NB4 (cell line): ENCODE measurements around the gene PLA2G2C.

Source experiments
- DNase-seq: peaks from one replicate; pipeline ENCODE4 v3.0.0; 2010; ENCODE audit warnings: low read depth
- H3K4me3 ChIP-seq: one replicate; pipeline ENCODE4 v1.5.1; 2011; ENCODE audit warnings: mild to moderate bottlenecking, low read depth, low read length, moderate library complexity
- MYC ChIP-seq: IDR thresholded peaks from 2 replicates; pipeline ENCODE4 v1.6.1; 2011; ENCODE audit warnings: low read depth, low read length
- POLR2A ChIP-seq: IDR thresholded peaks from 2 replicates; pipeline ENCODE4 v1.6.1; 2011; ENCODE audit warnings: mild to moderate bottlenecking; ENCODE audit not compliant: insufficient read length; ENCODE audit errors: extremely low read depth
- TF ChIP-seq, protein P1 (sequence below): IDR thresholded peaks from one replicate; pipeline ENCODE4 v1.5.1; 2012; ENCODE audit warnings: low read depth, low read length
- TF ChIP-seq, protein P2 (sequence below): IDR thresholded peaks from 2 replicates; pipeline ENCODE4 v1.6.1; 2011; ENCODE audit warnings: low read depth, low read length

PLA2G2C gene

DNA sequence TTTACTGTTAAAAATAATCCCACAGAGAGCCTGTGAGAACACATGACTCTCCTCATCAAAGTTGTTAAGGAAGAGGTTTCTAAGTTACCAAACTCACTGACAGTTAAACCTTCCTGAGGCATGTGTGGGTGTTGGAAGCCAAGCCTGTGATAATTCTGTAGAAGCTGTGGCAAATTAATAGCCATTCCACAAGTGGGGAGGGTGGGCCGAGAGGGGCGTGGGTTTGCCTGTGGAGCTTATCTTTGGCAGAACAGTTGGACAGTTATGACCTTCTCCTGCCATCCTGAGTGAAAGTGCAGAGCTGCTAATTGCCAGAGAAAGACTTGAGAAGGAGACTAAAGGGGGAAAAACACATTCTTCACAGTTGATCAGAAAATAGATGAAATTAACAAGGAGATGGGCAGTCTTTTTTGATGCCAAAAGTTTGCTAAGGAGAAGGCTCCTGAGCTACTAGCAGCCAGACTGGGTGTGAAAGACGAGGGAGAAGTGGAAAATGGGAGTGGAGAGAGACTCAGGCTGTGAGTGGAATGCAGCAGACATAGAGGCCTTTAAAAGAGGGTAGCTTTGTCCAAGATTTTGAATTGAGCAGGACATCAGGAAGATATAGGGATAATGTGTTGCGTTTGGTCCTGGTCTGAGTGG is 1.6 kb upstream of the PLA2G2C start:
- DNase-seq, result peak; percentile 46
- TF ChIP-seq POLR2A, result no peak
- TF ChIP-seq, protein P1, sequence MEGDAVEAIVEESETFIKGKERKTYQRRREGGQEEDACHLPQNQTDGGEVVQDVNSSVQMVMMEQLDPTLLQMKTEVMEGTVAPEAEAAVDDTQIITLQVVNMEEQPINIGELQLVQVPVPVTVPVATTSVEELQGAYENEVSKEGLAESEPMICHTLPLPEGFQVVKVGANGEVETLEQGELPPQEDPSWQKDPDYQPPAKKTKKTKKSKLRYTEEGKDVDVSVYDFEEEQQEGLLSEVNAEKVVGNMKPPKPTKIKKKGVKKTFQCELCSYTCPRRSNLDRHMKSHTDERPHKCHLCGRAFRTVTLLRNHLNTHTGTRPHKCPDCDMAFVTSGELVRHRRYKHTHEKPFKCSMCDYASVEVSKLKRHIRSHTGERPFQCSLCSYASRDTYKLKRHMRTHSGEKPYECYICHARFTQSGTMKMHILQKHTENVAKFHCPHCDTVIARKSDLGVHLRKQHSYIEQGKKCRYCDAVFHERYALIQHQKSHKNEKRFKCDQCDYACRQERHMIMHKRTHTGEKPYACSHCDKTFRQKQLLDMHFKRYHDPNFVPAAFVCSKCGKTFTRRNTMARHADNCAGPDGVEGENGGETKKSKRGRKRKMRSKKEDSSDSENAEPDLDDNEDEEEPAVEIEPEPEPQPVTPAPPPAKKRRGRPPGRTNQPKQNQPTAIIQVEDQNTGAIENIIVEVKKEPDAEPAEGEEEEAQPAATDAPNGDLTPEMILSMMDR, result no peak
- no peak for TF ChIP-seq MYC
- TF ChIP-seq, protein P2, sequence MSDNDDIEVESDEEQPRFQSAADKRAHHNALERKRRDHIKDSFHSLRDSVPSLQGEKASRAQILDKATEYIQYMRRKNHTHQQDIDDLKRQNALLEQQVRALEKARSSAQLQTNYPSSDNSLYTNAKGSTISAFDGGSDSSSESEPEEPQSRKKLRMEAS, result no peak
- no peak overlapping the region for H3K4me3 ChIP-seq

DNA sequence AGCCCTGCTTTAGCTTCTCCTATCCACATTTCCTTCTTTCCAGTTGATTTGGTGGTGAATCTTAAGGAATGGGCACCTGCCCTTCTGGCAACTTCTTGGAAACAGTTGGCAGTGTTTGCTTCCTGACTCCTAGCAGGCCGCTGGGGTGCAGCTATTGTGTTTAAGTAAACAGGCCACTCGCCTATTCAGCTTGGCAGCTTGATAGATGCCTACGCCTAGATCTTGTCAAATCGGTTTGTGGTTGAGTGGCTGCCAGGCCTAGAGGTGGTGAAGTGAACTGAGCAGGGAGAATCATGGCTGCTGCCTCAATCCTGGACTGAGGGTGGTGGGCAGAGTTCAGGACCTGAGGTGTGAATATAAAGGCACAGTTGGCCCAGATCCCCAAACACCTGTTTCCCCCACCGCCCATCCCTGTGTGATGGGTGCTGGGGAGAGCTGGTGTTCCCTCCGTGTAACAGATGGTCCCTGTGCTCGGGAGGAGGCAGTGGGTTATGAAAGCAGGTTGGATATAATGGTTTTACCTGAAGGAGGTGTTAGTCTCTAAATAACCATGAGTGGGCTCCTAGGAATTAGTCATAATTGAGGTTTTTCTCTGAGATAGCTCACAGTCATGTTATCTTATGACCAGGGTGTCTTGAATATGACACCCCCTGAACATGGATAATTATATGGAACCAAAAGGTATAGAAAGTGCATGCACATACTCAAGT is 940 bp upstream of the PLA2G2C start:
- TF ChIP-seq, protein P2, result no peak
- TF ChIP-seq, protein P1, result no peak
- TF ChIP-seq MYC (no peak), POLR2A (no peak)
- DNase-seq, result no peak
- H3K4me3 ChIP-seq, result no peak overlapping the region

DNA sequence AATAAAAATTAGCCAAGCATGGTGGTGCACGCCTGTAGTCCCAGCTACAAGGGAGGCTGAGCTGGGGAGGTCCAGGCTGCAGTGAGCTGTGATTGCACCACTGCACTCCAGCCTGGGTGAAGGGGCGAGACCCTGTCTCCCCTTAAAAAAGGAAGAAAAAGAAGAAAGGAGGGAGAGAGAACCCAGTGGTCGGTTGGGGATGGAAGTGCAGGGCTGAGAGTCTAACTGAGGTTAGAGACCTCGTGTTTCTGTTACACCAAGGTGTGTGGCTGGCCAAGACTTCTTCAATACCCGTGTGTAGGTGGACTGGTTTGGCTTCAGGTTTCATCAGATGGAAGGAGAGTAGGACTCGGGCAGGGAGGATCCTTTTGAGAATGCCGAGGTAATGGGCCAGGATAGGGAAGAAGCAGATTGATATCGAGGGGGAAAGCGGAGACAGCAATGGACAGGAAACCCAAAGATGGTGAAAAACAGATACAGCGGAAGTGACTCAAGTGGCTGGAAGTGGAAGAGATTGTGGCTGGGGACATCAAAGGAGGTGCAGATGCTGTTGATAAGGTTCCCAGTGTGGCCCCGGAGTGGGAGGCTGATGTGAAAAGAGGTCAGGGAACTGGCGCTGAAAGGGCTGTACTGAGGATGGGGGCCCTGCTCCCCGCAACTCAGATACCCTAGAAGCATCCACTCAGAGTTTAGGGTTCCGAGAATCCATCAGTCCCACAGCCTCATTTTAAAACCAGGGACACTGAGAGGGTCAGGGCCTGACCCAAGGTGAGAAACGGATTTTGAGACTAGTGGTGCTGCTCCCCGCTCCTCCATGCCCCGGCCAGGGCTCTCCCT is 1.1 kb downstream of the PLA2G2C start:
- no peak for TF ChIP-seq POLR2A
- no peak for TF ChIP-seq MYC
- TF ChIP-seq, protein P1, result no peak
- TF ChIP-seq, protein P2, result no peak
- DNase-seq, result peak; percentile 78
- no peak overlapping the region for H3K4me3 ChIP-seq

DNA sequence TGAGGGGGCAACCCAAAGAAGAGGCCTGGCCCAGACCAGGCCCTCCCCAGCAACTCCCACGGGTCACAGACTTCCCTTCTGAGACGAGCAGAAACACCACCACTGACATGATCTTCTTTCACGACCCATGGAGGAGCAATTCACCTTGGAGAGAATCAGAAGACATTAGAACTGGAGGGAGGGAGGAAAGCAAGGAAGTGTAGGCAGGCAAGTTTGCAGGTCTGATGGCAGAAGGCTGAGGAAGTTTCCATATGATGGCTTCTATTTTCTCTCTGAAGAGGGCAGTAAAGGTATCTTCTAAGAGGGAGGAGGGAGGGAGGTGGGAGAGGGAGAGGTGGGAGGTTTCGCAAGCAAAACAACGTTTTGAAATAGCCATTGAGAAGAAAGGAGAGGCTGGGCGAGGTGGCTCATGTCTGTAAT is 1.8 kb downstream of the PLA2G2C start:
- TF ChIP-seq POLR2A (no peak), MYC (no peak)
- TF ChIP-seq, protein P1, result no peak
- TF ChIP-seq, protein P2, result no peak
- peak; percentile 85 for DNase-seq
- no peak overlapping the region for H3K4me3 ChIP-seq

DNA sequence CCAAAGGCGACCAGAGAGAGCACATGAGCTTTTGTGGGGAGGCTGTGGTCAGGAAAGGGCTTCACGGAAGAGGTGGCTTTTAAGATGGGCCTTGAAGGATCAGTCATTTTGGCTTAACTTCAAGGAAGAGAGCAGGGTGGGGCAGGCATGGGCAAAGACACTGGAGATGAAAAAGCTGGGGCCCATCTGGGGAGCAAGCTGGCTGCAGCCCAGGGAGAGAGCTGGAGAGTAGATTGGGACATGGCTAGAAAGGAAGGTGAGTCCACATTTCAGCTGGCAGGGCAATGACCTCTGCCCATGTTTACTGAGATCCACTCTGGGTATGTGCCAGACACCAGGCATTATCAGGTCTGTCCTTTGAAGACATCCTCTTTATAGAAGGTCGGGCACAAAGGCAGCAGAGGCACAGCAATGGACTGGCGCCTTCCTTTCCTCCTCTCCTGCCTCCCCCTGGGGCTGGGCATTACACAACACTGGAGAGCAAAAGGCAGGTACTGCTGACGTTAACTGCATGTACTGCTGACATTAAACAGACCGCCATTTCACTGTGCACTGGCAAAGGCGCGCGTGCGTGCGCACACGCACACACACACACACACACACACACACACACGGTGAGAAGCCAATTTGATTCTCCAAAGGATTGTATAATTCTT is 2.6 kb downstream of the PLA2G2C start:
- no peak overlapping the region for H3K4me3 ChIP-seq
- TF ChIP-seq MYC (no peak), POLR2A (no peak)
- TF ChIP-seq, protein P1, result no peak
- TF ChIP-seq, protein P2, result no peak
- peak; percentile 56 for DNase-seq
